ENCODE results near the gene YWHAH. TPM values are rescaled to one million over a fixed set of nuclear protein-coding genes. Genes with fewer than 3 reads are reported as not detected.
"Not testable (repeated sequence)": the region's sequence is repeated elsewhere in the genome, so short reads cannot be mapped to it uniquely, and the experiment has no call there.

The YWHAH gene
- polyA plus RNA-seq, 10 donors, result 88.7 to 126 (median 103) TPM

DNA sequence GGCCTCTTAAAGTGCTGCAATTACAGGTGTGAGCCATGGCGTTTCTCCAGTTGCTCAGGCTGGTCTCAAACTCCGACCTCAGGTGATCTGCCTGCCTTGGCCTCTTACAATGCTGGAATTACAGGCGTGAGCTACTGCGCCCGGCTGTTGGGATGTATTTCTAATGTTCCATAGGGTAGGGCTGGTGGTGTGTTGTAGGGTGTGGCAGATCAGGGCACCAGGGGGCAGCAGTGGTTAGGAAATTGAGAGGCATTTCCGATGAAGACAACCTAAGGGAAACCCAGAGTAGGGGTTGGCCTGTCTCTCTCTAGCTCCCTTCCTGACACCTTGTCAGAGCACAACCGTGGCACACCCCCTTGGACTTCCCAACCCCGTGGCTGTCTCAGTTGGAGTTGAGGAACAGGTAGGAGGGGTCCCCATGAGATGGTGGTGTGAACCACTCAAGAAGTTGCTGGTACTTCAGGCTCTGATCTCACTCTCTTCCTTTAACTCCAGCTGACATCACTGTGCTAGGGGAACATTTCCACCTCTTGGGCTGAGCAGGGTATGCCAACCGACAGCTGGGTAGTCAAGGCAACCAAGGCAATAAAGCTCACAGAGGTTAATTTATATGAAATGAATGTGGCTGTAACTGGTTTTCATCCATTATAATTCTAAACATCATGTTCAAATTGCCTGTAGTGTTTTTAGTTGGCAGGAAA lies 33.0 kb downstream of the YWHAH start:
- DNase-seq, result peak; percentile 36 to 73 (median 48)

DNA sequence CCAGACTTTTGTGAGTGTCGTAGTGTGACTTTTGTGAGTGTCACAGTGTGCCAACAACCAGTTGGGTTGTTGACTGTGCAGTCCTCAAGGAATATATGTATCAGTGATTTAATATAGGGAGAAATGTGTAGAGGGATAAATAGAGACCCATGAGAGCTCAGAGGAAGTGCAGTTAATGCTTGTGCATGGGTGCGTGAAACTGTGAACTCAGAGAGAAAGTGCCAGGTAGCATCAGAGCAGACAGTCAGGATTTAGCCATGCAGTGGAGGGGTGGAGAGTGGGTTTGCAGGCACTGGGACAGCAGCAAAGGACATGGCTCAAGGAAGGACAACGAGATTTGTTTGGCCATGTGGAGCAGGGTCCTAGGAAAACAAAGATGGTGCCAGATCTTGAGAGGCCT lies 33.6 kb downstream of the YWHAH start:
- no peak for DNase-seq

DNA sequence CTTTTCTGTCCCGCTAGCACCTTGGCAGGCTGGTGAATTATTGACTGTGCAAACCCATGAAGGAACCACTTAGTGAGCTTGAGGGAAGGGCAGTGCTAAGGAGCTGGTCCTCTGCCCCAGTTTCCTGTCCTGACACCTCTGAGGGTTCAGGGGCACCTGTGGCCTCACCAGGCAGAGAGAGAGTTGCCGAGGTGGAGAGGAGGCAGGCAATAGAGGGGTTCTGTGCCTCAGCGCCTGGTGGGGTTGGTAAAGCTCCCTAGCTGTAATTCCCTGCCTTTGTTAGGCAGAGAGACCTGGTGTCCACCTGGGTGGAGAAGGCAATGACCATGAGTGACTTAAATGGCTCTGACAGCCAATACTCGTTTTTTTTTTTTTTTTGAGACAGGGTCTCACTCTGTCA lies 36.3 kb downstream of the YWHAH start:
- DNase-seq, result no peak

DNA sequence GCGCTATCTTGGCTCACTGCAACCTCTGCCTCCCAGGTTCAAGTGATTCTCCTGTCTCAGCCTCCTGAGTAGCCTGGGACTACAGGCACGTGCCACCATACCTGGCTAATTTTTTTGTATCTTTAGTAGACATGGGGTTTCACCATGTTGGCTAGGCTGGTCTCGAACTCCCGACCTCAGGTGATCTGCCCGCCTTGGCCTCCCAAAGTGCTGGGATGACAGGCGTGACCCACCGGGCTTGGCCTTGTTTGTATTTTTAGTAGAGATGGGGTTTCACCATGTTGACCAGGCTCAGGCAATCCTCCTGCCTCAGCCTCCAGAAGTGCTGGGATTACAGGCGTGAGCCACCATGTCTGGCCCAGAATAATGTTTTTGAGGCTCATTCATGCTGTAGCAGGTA lies 37.6 kb downstream of the YWHAH start:
- not testable (repeated sequence) for DNase-seq

DNA sequence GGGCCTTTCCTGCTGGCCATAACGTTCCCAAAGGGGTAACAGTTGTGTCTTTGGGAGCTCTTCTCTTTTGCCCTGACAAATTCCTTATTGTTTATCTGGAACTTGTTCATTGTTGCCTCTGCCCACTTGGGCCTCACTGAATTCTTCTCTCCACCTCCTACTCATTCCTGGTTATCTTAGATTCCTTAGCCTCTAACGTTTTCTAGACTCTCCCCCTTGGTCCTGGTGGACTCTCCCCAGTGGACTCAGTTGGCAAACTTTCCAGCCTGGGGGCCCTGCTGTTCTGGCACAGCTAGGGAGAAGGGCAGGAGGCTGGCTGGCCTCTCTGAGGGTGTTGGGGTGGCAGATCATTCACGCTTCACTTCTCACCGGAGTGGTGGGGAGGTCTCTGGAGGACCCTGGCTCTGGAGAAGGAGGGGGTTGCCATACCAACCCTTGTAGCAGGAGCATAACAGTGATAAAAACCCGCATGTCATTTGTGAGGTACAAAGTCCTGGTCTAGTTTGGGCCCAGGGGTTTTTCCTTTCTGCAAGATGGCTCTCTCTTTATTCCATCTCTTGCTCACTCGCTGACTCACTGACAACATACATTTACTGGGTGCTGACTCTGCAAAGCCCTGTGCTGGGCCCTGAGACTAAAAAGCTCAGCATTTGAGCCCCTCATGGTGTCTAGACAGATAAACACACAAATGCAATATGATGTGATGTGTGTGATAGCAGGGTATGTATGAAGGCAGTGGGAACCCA lies 39.7 kb downstream of the YWHAH start:
- DNase-seq, result no peak

DNA sequence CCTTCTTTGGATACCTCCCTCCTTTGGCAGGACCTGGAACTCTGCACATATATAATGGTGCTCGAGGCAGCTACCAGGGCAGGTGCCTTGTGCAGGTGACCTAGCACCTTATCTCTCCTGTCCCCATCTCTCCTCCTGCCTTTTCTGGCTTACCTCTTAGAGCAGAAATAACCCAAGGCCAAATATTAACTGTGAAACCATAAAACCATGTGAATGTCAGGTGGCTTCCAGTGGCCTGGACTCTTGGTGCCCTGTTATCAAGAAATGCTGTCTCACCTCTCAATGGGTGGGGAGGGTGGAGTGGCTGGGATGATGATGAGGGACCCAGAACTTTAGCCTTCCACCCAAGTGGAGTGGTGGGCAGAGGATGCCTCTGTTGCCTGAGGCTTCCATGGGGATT lies 42.9 kb downstream of the YWHAH start:
- no peak for DNase-seq

DNA sequence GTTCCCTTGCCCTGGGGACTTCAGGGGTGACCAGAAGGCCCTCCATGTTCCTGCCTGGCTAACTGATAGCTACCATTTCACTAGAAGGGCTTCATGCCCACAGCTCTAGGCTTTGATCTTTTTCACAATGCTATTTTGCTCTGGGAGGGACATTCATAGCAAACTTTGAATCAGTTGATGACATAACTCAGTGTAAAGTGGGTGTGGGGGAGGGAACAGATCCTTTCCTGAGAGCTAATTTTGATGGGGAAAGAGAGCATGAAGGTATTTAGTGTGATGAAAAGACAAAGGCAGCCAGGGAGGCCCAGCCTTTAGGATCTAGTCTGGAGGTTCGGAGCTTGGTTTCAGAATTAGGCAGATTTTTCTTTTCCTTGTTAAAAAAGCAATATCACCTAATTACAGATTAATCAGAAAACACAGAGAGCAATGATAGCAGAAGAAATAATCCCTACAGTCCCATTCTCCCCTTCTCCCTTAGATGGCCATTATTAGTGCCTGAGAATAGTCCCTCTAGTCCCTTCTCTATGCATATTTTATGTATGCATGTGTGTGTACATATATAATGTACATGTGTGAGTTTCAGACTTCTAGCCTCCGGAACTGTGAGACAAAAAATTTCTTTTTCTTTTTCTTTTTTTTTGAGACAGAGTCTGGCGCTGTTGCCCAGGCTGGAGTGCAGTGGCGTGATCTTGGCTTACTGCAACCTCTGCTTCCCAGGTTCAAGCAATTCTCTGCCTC lies 46.9 kb downstream of the YWHAH start:
- DNase-seq, result no peak

DNA sequence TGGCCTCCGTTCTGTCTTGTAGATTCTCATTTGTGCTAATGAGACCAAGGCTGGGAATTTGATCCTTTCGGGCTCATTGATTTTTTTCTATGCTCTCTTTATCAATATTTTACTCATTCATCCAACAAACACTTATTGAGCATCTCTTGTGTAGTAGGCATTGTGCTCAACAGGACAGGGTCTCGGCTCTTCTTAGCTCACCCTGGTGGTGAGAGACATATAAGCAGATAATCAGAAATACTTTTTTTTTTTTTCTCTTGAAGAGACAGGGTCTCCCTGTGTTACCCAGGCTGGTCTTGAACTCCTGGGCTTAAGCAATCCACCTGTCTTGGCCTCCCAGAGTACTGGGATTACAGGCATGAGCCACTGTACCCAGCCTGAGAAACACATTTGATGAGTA lies 50.7 kb downstream of the YWHAH start:
- DNase-seq, result no peak

DNA sequence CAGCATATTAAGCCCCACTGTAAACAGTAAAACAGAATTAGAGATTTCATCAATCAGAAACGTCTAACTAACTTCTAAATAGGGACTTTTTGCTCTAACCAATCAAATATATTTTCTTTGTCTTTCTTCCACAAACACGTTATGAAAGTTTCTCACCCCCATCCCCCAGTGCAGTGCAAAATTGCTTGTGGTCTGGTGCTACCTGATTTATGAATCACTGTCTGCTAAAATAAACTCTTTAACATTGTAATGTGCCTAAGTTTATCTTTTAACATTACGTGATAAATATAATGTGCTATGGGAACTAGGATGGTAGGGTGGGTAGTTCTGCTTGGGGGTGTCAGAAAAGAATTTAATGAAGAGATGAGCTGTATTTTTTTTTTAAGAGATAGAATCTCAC lies 51.5 kb downstream of the YWHAH start:
- no peak for DNase-seq

DNA sequence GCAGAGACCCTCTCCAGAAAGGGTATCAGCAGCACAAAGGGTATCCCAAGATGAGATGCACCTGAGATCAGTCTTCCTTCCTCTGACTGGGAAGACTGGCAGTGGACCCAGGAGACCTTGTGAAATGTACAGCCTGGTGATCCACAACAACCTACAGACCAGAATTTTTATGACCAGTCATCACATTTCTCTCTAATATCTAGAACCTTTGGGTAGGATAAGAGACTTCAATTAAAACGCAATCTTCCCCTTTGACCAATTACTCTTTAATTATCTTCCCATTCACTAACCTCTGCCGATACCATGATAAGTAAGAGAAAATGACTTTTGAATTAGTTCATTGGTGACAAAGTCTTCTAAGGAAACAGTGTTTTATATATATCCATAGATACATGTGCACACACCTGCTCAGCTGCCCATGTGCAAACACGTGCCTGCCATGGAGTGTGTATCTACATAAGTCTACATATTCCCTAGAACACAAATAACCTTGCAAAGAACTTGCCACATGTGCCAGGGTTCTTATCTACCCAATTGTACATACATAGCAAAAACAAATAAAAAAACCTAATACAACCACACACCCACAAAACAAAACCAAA lies 54.5 kb downstream of the YWHAH start:
- no peak for DNase-seq

DNA sequence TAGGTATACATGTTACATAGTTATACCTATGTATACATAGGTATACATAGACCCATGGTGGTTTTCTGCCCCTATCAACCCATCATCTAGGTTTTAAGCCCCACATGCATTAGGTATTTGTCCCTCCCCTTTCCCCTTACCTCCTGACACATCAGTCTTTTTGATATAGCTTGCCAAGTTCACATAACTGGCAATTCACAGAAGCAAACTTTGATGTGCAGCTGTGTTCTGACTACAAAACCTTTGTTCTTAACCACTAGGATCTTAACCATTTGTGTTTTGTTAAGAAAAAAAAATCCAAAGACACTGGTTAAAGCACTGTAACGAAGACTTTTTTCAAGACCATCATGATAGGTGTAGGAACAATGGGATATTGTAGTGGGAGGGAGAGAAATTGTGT lies 55.8 kb downstream of the YWHAH start:
- no peak for DNase-seq

DNA sequence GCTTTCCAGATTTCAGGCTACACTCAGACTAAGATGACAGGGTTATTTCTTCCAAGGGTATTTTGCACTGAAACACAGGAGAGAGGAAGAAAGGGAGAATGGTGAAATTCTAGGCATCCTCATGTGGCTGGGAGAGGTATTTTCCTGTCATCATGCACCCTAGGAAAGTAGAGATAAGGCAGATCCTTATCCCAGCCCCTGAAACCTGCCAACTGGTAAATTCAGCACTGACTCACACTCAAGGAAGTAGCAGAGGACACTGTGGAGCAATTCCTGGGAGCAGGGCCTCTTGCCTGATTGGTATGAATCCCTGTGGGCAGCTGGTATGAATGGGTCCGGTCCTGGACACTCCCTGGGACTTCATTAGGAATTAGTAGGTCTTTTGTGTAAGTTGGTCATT lies 61.1 kb downstream of the YWHAH start:
- DNase-seq, result no peak

Other genes starting within 250 kb of the YWHAH start
- gene PRR14L, start 194.4 kb upstream of the YWHAH start, polyA plus RNA-seq (ENCODE audit: insufficient read length in 10 of 10), result 10 to 100 TPM; 10.5 to 17.9 (median 15.6) TPM
- gene DEPDC5, start 190.5 kb upstream of the YWHAH start, polyA plus RNA-seq (ENCODE audit: insufficient read length in 10 of 10), result 10 to 100 TPM in 6 of 10 donors, 1 to 10 TPM in 4; 7.0 to 12.1 (median 10.3) TPM
- gene SLC5A1, start 98.7 kb downstream of the YWHAH start, polyA plus RNA-seq (ENCODE audit: insufficient read length in 10 of 10), result 1 to 10 TPM; 1.5 to 6.1 (median 2.3) TPM
- gene C22orf42, start 214.8 kb downstream of the YWHAH start, polyA plus RNA-seq (ENCODE audit: insufficient read length in 10 of 10), result under 1 TPM in 1 of 10 donors, not detected in 9; 0.29 TPM